ENCODE results near the gene PHLDA3.
"Not testable (repeated sequence)": the region's sequence is repeated elsewhere in the genome, so short reads cannot be mapped to it uniquely, and the experiment has no call there.

The PHLDA3 gene

DNA sequence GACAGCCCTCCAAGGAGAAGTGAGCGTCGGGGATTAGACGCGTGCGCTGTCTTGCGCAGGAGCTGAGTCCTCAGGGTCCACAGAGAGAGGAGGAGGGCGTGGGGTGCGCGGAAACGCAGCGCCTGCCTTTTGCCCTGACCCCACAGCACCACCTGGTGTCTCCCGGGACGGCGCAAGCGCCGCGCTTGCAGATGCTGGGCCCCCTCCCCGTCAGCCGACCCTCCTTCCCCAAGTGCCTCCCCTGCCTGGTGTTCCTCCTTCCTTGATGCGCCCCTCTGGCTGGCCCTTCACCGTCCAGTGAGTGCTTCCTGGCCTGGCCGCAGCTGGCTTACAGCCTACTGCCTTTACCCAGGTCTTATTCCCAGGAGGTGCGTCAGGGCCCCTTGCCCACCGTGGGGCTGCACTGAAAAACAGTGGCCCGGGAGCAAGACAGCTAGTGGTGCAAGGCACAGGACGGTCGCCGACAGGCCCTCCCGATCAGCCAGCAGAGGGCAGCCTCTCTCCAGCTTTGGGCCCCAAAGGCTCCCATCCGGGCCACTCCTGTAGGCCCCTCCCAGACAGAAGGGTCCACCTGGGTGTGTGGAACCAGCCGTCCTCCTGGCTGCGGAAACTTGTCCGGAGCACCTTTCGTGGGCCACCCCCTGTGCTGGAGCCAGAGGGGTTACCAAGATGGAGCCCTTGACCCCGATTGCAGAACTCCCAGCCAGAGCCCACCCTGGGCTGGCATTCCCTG, 12.9 kb upstream of the PHLDA3 start:
- peak; percentile 88 for DNase-seq (ENCODE audit: low spot score)
- TF ChIP-seq, protein P1, sequence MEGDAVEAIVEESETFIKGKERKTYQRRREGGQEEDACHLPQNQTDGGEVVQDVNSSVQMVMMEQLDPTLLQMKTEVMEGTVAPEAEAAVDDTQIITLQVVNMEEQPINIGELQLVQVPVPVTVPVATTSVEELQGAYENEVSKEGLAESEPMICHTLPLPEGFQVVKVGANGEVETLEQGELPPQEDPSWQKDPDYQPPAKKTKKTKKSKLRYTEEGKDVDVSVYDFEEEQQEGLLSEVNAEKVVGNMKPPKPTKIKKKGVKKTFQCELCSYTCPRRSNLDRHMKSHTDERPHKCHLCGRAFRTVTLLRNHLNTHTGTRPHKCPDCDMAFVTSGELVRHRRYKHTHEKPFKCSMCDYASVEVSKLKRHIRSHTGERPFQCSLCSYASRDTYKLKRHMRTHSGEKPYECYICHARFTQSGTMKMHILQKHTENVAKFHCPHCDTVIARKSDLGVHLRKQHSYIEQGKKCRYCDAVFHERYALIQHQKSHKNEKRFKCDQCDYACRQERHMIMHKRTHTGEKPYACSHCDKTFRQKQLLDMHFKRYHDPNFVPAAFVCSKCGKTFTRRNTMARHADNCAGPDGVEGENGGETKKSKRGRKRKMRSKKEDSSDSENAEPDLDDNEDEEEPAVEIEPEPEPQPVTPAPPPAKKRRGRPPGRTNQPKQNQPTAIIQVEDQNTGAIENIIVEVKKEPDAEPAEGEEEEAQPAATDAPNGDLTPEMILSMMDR (IDR thresholded peaks at IDR 0.05; ENCODE audit: extremely low read depth, missing control alignments), result peak; percentile 75

DNA sequence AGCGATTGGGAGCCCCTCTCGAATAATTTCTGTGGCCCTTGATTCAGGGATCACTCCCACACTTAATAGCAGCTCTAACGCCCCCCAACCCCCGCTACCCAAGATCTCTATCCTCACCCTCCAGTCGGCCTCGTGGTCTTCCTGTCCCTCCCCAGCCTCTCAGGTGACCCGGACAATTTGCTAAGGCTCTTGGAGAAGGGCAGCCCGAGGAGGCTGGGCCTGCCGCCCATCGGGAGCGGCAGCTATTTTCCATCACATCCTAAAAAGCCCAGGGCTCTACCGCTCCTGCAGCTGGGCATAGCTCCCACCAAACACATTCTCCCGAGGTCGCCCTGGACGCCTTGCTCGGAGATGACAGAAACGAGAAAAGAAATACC, 12.0 kb upstream of the PHLDA3 start:
- no peak for DNase-seq (ENCODE audit: low spot score)
- TF ChIP-seq, protein P1 (IDR thresholded peaks at IDR 0.05; ENCODE audit: extremely low read depth, missing control alignments), result no peak

DNA sequence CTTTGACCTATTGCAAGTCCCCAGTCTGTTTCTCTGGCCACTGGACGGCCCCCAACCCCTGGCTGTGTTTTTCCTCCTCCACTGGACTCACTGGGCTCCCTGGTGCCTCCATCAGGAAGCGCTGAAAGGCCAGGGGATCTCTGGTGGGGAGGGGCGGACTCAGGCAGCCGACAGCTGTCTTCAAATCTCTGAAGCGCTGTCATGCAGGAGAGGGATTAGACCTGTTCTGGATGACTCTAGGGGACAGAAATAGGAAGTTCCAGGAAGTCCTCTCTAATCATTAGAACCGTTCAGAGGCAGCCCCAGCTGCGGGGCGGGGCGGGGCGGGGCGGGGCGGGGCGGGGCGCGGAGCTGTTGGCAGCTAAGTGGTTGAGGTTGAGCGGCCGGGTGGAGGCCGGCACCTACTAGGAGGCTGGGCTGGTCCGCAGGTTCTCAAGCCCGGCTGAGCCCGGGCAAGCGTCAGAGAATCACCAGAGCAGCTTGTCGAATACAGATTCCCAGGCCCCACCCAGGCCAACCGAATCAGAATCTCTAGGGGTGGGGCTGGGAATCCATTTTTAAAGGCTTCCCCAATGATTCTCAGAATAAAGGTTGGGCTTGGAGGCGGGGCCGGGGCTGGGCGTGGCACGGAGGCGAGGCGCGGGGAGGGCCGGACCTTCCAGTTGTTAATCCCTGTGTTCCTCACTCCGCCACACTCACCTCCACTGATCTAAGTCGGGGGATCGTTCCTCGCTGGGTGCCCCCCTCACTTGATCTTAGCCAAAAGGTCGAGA, 11.4 kb upstream of the PHLDA3 start:
- DNase-seq (ENCODE audit: low spot score), result peak; percentile 80
- TF ChIP-seq, protein P1 (IDR thresholded peaks at IDR 0.05; ENCODE audit: extremely low read depth, missing control alignments), result no peak

DNA sequence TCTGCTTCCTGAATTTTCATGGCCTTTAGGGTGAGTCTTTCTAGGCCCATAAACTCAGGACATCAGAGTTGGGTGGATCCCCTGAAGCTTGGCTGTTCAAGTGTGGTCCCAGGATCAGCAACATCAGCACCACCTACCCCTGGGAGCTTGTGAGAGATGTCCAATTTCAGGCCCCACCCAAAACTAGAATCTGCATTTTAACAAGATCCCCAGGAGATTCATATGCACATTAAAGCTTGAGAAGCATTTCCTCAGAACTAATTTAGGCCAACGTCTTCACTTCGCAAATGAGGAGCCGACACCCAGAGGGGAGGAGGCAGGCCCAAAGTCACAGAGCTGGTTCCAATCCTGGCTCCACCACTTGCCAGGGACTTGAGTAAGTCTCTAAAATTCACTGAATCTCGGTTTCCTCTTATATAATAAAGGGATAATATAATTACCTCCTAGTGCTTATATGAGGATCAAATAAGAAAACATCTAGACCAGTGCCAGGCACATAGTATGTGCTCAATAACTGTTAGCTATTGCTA, 10.3 kb upstream of the PHLDA3 start:
- no peak for DNase-seq (ENCODE audit: low spot score)
- TF ChIP-seq, protein P1 (IDR thresholded peaks at IDR 0.05; ENCODE audit: extremely low read depth, missing control alignments), result no peak

DNA sequence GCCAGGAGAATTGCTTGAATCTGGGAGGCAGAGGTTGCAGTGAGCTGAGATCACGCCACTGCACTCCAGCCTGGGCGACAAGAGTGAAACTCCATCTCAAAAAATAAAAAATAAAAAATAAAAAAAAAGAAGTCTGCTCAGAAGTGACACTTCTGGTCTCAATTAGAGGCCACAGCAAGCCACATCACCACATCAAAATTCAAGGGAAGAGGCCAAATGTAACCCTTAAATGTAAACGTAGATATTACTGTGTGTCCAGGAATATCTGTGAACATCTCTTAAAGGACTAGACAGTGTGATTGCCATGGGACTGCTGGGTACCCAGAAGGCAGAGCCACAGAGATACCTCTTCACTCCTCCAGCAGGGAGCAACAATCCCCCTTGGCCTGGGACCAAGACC, 9.7 kb upstream of the PHLDA3 start:
- DNase-seq (ENCODE audit: low spot score), result not testable (repeated sequence)

DNA sequence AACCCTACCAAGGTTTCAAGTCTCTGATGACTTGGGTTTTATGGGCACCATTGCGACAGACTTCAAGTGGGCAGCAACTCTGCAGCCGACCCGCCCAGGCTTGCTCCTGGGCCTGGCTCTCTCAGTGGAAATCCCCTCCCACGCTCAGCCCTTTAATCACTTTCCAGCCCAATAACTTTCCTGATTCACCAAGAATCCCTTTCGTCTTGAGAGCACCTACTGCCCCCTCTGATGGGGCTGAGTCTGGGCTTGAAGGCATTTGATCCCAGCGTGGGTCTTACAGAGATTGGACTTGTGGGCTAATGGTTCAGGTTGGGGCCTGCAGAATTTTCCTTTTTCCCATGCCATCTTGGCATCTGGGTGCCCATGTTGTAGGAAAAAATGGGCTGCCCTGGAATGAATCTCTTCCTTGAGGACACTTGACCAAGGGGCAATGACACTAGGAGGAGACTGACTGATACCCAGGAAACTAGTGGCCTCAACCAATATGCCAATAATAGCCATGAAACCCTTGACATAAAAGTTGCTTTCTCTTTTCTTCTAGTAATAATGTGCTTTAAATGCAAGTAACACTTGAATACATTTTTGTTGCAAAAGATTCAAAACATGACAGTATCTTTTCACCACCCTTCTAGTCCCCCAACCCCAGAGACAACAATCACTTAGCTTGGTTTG, 7.8 kb upstream of the PHLDA3 start:
- peak; percentile 48 for DNase-seq (ENCODE audit: low spot score)
- TF ChIP-seq, protein P1 (IDR thresholded peaks at IDR 0.05; ENCODE audit: extremely low read depth, missing control alignments), result no peak

DNA sequence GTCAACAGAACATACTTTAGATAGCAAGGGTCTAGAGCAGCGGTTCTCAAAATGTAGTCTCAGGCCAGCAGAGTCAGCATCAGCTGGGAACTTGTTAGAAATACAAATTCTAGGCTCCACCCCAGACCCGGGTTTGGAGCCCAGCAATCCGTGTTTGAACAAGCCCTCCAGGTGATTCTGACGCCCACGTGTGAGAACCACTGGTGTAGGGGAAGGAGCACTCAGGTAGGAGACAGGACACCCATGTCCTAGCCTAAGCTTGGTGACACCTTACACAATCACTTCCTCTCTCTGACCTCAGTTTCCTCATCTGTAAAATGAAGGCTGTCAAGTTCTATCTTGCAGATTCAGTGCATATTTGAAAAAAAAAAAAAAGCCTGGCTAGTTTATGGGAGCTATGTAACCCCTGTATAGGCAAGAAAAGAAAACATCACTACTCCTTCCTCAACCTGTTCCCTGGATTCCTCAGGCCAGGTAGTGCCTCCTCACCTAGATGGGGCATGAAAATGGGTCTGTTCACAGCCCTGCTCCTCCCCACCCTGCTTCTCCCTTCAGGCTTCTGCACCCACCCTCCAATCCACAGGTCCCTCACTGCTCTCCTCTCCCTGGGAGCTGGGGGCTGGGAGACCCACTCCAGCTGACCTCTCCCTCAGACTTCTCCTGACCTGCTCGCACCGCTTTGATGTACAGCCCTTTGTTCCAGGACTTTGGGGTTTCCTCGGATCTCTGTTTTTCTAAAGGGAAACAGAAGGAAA, 7.1 kb upstream of the PHLDA3 start:
- no peak for DNase-seq (ENCODE audit: low spot score)
- TF ChIP-seq, protein P1 (IDR thresholded peaks at IDR 0.05; ENCODE audit: extremely low read depth, missing control alignments), result no peak
